ENCODE measurements around the gene HAPLN2.

HAPLN2 gene

GRCh38 chr1:156664767-156665411 lies 45.7 kb downstream of the HAPLN2 start:
- H3K4me1 ChIP-seq (ENCODE audit: insufficient read depth, poor library complexity, severe bottlenecking) = peaks cover 10% of the 10 kb centered on the region

GRCh38 chr1:156665539-156665938 lies 46.3 kb downstream of the HAPLN2 start:
- ATAC-seq (ENCODE audit: low read depth) (no peak), DNase-seq (ENCODE audit: low spot score) (no peak)
- peaks cover 10% of the 10 kb centered on the region for H3K4me1 ChIP-seq (ENCODE audit: insufficient read depth, poor library complexity, severe bottlenecking)
- no peak for TF ChIP-seq CTCF (IDR thresholded peaks at IDR 0.05; ENCODE audit: poor library complexity, severe bottlenecking)
- H3K27me3 ChIP-seq (ENCODE audit: insufficient read depth, poor library complexity, severe bottlenecking) = no peaks in the 10 kb centered on the region
- no peak overlapping the region for H3K27ac ChIP-seq (ENCODE audit: poor library complexity, severe bottlenecking)
- no peaks in the 10 kb centered on the region for H3K9me3 ChIP-seq (ENCODE audit: severe bottlenecking)
- H3K36me3 ChIP-seq (ENCODE audit: low read depth) = no peaks in the 10 kb centered on the region
- H3K4me3 ChIP-seq (ENCODE audit: severe bottlenecking) = no peak overlapping the region

More at GRCh38 chr1:156664767-156665411, 45.7 kb downstream of the HAPLN2 start:
- Histone ChIP-seq H3K4me3 (ENCODE audit: severe bottlenecking) (no peak overlapping the region), H3K9me3 (ENCODE audit: severe bottlenecking) (no peaks in the 10 kb centered on the region), H3K27ac (ENCODE audit: poor library complexity, severe bottlenecking) (no peak overlapping the region), H3K27me3 (ENCODE audit: insufficient read depth, poor library complexity, severe bottlenecking) (no peaks in the 10 kb centered on the region), H3K36me3 (ENCODE audit: low read depth) (no peaks in the 10 kb centered on the region)
- DNase-seq (ENCODE audit: low spot score) (no peak), ATAC-seq (ENCODE audit: low read depth) (no peak)
- TF ChIP-seq CTCF (IDR thresholded peaks at IDR 0.05; ENCODE audit: poor library complexity, severe bottlenecking) = no peak

- H3K36me3 ChIP-seq (ENCODE audit: low read depth) = no peaks in the 10 kb centered on the region
- no peaks in the 10 kb centered on the region for H3K9me3 ChIP-seq (ENCODE audit: severe bottlenecking)
- peaks cover 3% of the 10 kb centered on the region for H3K4me1 ChIP-seq (ENCODE audit: insufficient read depth, poor library complexity, severe bottlenecking)
- no peak for DNase-seq (ENCODE audit: low spot score)
- H3K4me3 ChIP-seq (ENCODE audit: severe bottlenecking) = no peak overlapping the region
- no peak for TF ChIP-seq CTCF (IDR thresholded peaks at IDR 0.05; ENCODE audit: poor library complexity, severe bottlenecking)
- ATAC-seq (ENCODE audit: low read depth) = no peak
- H3K27me3 ChIP-seq (ENCODE audit: insufficient read depth, poor library complexity, severe bottlenecking) = no peaks in the 10 kb centered on the region
- H3K27ac ChIP-seq (ENCODE audit: poor library complexity, severe bottlenecking) = no peak overlapping the region
Measured at GRCh38 chr1:156666862-156667609, 47.8 kb downstream of the HAPLN2 start.

GRCh38 chr1:156667610-156667967 lies 48.4 kb downstream of the HAPLN2 start:
- no peaks in the 10 kb centered on the region for H3K36me3 ChIP-seq (ENCODE audit: low read depth)
- TF ChIP-seq CTCF (IDR thresholded peaks at IDR 0.05; ENCODE audit: poor library complexity, severe bottlenecking) = no peak
- no peak for DNase-seq (ENCODE audit: low spot score)
- no peak overlapping the region for H3K4me3 ChIP-seq (ENCODE audit: severe bottlenecking)
- no peak overlapping the region for H3K27ac ChIP-seq (ENCODE audit: poor library complexity, severe bottlenecking)
- ATAC-seq (ENCODE audit: low read depth) = no peak
- no peaks in the 10 kb centered on the region for H3K4me1 ChIP-seq (ENCODE audit: insufficient read depth, poor library complexity, severe bottlenecking)
- H3K27me3 ChIP-seq (ENCODE audit: insufficient read depth, poor library complexity, severe bottlenecking) = no peaks in the 10 kb centered on the region
- no peaks in the 10 kb centered on the region for H3K9me3 ChIP-seq (ENCODE audit: severe bottlenecking)
